ENCODE measurements around the gene FKBP4. TPM values are rescaled to one million over a fixed set of nuclear protein-coding genes. Genes with fewer than 3 reads are reported as not detected.

FKBP4 gene
- polyA plus RNA-seq, 3 donors, result 25.3 to 35.7 (median 33.6) TPM

DNA sequence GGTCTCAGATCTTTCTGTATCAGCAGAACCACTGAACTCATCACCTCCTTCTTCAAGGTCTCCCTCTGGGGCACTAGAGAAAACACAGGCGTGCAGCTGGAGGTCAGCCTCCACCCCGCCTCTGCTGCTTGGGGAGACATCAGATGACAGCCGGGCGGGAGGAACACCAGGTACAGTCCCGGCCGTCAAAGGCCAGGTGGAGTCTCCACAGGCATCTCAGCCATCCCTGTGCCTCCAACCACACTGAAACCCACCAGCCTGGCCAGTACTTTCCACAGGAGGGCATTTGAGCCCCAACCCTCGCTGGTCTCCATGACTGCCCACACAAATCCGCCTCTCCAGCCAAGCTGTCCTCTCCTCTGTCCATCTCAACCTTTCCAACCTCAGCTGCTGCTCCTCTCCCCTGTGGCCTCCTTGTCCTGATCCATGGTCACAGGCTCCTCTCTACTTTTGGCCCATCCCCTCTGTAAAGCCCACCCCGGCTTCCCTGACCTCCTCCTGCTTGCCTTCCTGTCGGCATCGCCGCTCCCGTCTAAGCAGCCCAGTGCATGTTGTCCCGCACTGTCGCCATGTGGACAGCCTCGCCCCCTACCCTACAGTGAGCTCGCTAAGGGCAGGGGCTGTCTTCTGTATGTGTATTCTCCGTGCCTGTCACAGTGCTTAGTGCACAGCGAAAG is 21.4 kb upstream of the FKBP4 start:
- WGBS, 3 donors, result 79 to 83% (median 82%) methylated on average over 19 of the region's 19 CpGs

DNA sequence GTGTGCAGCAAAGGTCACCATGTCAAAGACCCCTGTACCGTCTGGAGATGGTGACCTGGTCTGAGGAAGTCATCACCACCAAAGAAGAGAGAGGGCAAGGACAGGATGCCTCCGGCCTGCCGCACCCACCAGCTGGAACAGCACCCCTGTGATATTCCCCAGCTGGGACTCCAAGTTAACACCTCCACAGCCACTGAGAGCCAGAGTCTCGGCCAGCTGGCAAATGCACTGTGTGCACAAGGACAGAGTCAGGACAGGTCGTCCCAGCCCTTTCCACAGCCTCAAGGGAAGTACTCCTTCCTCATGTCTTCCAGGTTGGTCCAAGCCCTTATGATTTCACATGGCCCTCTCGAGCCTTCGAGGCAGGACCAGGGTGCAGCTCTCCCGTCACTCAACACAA is 19.3 kb upstream of the FKBP4 start:
- no peak overlapping the region for H3K27ac ChIP-seq (ENCODE audit: low read depth, low read length)
- WGBS, 3 donors, result 46 to 80% (median 77%) methylated on average over 8 of the region's 8 CpGs

More for the DNA sequence above, 21.4 kb upstream of the FKBP4 start:
- H3K27ac ChIP-seq (ENCODE audit: low read depth, low read length), result no peak overlapping the region

DNA sequence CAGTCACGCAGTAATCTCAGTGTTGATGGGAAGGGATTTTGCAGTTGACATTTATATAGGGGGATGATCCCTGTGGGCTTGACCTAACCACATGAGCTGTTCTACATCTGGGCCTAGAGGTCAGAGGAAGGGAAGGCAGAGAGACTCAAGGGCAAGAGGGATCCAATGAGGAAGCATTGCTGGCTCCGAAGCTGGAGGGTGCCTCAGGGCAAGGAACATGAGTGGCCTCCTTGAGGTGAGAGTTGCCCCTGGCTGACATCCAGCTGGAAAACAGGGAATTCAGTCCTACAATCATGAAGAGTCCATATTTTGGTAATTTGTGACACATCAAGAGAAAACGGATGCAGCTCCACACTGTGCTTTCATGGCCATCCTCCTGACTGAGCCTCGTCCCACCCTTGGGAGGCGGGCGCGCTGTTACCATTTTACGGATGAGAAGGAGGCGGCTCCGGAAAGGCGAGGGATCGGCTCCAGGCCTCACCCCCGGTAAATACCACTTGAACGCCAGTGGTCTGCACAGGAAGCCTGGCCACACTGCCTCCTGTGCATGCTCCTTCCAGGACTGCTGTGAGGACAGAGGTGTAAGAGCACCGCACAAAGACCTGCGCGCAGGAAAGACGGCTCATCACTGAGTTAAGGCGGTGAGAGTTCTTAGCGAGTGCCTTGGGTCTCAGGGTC is 18.5 kb upstream of the FKBP4 start:
- WGBS, 3 donors, result 86 to 91% (median 89%) methylated on average over 20 of the region's 20 CpGs
- no peak overlapping the region for H3K27ac ChIP-seq (ENCODE audit: low read depth, low read length)

DNA sequence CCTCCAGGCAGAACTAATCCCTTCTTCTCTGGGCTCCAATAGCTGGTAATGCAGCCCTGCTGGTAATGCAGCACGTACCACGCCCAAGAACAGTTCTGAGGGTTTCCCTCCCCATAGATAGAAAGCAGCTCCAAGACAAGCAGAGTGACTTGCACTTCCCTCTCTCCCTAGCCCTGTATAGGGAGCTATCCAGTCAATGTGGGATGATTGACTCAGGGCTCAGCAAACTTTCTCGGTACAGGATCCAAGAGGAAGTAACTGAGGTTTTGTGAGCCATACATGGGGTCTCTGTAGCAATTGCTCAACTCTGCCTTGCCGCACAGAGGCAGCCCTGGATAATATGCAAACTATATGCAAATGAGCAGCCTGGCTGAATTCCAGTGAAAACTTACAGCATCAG is 15.5 kb upstream of the FKBP4 start:
- H3K27ac ChIP-seq (ENCODE audit: low read depth, low read length), result no peak overlapping the region
- WGBS, 3 donors, result 59 to 79% (median 71%) methylated on average over 4 of the region's 4 CpGs

DNA sequence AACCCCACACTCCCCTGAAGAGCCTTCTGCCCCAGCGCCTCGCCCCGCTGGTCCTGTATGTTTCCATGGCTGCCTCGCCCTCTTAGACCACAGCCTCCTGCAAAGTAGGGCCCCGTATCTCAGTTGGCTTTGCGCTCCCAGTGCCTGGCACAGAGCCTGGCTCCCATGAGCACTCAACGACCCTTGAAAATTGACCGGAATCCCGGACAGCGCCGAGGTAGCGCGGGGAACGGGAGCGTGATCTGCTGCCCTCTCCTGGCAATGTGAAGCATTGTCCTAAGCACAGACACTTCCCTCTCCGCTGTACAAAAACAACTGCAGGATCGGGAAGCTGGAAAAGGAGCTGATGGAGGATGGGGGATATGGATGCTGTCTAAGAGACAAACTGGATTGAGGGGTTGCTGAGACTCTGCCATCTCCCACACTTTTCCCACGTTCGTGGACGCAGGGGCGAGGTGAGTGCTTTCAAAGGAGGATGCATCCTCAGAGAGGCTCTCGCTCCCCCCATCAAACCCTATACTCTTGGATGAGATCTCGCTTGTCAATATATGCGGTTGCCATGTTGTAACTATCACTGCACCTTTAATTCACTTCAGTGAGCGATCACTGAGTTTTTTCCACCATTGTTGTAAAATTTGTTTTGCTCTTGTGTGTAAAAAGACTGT is 10.7 kb upstream of the FKBP4 start:
- WGBS, 3 donors, result 11 to 14% (median 12%) methylated on average over 25 of the region's 25 CpGs
- no peak overlapping the region for H3K27ac ChIP-seq (ENCODE audit: low read depth, low read length)

DNA sequence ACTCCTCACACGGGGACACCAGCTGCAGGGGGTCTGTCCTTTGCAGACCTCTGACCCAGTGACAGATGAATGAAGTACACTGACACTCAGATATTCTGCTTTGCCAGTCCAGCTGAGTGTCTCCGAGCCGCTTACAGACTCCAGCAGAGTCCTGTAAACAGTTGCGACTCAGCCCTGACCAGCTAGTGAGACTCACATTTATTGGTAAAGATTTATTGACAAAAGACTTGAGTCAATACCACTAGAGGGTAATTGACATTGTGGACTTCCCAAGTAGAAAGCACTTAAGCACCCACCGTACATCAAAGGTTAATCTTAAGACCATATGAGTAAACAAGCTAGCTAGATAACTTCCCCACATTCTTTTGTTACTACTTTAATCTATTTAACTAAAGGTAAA is 9.8 kb upstream of the FKBP4 start:
- 33 to 79% (median 70%) methylated on average over 5 of the region's 5 CpGs for WGBS, 3 donors
- H3K27ac ChIP-seq (ENCODE audit: low read depth, low read length), result no peak overlapping the region

DNA sequence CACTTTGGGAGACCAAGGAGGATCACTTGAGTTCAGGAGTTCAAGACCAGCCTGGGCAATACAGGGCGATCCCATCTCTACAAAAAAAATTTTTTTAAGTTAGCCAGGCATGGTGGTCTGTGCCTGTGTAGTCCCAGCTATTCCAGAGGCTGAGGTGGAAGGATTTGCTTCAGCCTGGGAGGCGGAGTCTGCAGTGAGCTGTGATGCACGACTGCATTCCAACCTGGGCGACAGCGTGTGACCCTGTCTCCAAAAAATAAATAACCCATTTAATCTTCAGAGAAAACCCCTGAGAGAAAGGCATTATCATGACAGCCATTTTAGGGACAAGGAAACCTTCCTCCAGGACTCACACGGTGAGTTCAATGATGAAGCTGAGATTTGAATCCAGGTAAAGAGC is 3.7 kb upstream of the FKBP4 start:
- WGBS, 3 donors, result 68 to 86% (median 84%) methylated on average over 6 of the region's 6 CpGs

DNA sequence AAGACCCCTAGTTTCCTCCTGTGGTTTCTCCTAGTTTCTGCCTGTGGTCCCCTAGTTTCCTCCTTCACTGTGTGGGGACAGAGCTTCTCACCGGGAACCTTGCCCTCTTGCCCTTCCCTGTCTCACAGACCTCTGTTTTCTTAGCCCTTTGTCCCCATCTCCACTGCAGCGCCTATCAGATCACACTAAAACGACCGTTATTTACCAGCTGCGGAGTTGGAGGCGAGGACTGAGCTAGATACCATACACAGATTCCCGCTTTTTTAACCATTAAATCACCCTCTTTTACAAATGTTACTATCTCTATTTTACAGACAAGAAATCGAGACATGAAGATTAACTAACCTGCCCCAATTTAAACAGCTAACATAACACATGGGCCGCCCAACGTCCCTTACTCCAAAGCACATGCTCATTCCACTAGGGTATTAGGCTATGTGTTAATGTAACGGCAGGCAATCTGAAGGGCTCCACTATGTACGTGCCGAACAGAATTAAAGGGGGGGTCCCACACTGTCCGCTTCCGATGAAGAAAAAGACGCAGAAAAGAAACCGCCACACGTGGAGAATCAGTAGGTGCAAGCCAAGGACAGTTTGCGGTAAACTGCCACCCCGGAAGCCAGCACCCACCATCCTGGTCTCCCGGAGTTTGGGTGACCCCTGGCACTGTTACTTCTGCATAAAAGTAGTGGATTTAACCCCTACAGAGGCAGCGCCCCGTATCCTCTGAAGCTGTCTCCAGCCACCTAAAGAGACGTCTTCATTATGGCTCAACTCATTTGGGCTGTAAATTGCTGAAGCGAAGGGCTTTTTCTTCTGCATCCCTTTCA is 1.9 kb upstream of the FKBP4 start:
- WGBS, 3 donors, result 74 to 76% (median 74%) methylated on average over 25 of the region's 25 CpGs
- H3K27ac ChIP-seq (ENCODE audit: low read depth, low read length), result no peak overlapping the region

More for the DNA sequence above, 3.7 kb upstream of the FKBP4 start:
- no peak overlapping the region for H3K27ac ChIP-seq (ENCODE audit: low read depth, low read length)

DNA sequence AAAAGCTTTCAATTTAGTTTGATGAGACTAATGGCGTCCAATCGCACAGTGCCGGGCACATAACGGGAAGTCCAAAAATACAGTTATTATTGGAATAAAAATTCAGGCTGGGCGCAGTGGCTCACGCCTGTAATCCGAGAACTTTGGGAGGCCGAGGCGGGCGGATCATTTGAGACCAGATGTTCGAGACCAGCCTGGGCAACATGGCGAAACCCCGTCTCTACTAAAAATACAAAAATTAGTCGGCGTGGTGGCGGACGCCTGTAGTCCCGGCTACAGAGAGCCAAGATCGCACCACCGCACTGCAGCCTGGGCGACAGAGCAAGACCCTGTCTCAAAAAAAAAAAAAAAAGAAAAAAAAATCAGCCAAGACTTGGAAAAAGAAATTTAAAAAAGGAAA is 1.2 kb upstream of the FKBP4 start:
- 93 to 94% (median 93%) methylated on average over 21 of the region's 21 CpGs for WGBS, 3 donors
- H3K27ac ChIP-seq (ENCODE audit: low read depth, low read length), result no peak overlapping the region

DNA sequence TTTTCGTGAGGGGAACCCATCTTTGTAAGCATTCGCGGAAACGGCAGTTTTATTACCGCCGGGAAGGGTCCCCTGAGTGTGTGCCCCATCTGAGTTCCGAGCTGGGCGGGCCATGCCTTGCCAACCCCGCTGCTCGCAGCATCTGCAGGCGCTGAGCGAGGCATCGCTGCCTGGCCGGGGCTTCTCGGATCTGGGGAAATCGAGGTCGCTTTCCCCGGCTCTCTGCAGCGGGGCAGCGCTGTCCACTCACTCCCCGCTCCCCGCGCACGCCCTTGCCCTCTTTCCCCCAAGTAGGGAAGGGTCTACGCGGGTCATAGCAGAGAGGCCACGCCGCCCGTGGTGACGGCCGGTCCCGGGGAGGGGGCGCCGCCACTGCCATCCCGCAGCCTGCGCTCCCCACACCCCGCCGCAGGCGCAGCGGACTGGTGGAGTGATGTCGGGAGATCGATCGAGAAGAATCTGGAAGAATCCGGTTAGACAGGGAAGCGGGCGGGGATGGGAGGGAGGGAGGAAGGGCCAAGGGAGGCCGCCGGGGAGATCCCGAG is 507 bp upstream of the FKBP4 start:
- H3K27ac ChIP-seq (ENCODE audit: low read depth, low read length), result no peak overlapping the region
- WGBS, 3 donors, result 2 to 7% (median 3%) methylated on average over 49 of the region's 49 CpGs

DNA sequence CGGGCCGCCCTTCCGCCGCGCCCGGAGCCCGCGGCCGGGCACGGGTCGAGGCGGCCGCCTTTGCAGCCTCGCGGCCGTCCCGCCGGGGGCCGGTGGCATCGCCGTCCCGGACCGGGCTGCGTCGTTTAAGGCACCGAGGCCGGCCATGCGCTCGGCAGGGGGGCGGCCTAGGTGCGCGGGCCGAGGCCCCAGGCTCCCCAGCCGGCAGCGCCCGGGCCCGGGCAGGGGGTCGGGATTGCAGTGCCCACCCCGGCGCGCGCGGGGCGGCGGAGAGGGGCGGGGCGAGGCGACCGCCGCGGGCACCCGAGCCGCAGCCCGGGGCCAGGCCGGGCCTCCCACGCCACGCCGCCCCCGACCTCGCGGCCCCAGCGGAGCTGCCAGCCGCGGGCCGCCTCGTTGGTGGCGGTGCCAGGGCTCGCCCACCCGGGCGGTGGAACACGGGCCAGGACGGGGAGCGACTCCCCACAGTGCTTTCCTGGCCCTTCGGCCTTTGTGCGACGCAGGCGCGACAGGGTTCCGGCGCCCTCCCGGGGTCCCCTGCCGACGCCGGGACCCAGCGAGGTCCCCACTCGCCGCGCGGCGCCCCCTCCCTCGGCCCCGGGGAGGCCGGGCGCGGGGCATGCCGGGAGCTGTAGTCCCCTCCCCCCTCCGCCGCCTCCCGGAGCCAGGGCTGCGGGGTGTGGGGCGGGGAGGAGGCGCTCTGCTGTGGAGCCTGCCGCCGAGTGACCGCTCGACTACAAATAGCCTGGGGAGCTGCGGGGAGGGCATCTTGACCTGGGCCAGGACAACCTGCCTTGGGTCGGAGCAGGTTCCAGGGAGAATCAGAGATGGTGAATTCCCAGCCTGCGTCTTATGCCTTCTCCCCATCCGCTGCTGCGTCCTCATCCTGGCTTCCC is 769 bp downstream of the FKBP4 start:
- no peak overlapping the region for H3K27ac ChIP-seq (ENCODE audit: low read depth, low read length)
- 0 to 1% (median 1%) methylated on average over 67 to 111 of the region's 111 CpGs for whole genome bisulfite sequencing, 3 donors

DNA sequence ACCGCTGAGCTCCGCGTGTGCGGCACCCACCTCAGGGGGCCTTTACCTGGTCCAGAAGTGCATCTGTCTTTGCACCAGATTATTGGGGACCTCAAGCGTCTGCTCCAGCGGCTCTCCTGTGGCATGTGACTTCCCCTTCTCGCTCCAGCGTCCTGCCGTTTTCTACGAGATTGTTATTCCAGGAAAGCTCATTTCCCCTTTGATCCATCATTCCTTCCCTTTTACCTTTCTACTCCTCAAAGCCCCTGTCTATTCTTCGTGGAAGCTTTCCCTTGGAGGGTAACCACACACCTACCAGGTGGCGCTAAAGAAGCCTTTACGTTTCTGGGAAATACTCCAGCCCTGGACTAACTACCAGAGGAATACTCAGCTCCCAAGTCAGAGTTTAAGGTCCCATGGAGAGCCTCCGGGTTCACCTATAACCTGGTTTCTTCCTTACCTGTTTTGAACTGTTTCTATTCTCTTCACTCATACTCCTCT is 1.5 kb downstream of the FKBP4 start:
- H3K27ac ChIP-seq (ENCODE audit: low read depth, low read length), result no peak overlapping the region
- WGBS, 3 donors, result 2 to 4% (median 3%) methylated on average over 14 of the region's 14 CpGs

DNA sequence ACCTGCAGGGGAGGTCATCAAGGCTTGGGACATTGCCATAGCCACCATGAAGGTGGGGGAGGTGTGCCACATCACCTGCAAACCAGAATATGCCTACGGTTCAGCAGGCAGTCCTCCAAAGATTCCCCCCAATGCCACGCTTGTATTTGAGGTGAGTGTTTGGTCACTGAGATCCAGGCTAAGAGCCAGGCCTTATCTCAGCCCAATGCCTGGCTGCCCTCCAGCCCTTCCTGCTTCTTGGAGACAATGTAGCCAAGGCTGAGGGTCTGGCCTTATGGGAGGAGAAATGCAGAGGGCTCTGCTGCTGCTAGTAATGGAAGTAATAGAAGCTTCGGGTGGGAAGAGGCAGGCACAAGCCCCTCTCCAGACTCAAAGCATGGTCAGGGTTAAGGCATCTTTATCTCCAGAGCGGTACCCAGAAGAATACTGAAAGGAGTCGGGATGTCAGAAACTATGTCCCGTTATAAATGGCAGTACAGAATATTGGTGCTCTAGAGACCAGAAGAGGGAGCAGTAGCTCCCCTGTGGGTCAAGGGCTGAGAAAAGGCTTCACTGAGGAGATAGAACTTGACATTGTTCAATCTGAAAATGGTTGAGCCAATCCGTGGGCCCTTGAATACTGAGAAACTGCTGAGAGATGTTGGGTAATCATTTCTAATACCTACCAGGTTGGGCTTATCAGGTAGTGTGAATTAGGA is 3.1 kb downstream of the FKBP4 start:
- H3K27ac ChIP-seq (ENCODE audit: low read depth, low read length), result no peak overlapping the region

DNA sequence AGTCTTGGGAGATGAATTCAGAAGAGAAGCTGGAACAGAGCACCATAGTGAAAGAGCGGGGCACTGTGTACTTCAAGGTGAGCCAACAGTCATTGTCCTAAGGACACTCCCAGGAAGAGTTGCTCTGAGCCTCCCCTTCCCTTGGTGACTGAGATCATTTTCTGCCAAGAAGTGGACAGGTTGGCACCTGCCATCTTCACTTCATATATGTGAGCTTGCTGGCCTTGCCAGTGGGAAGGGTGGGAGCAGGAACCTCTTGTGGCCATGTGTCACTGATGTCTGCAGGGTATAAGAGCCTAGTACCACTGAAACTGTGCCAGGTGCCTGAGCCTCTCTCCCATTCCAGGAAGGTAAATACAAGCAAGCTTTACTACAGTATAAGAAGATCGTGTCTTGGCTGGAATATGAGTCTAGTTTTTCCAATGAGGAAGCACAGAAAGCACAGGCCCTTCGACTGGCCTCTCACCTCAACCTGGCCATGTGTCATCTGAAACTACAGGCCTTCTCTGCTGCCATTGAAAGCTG is 5.3 kb downstream of the FKBP4 start:
- H3K27ac ChIP-seq (ENCODE audit: low read depth, low read length), result no peak overlapping the region
- WGBS, 3 donors, result 78 to 93% (median 90%) methylated on average over 3 of the region's 3 CpGs

More for the DNA sequence above, 3.1 kb downstream of the FKBP4 start:
- 54 to 74% (median 66%) methylated on average over 7 of the region's 7 CpGs for WGBS, 3 donors

DNA sequence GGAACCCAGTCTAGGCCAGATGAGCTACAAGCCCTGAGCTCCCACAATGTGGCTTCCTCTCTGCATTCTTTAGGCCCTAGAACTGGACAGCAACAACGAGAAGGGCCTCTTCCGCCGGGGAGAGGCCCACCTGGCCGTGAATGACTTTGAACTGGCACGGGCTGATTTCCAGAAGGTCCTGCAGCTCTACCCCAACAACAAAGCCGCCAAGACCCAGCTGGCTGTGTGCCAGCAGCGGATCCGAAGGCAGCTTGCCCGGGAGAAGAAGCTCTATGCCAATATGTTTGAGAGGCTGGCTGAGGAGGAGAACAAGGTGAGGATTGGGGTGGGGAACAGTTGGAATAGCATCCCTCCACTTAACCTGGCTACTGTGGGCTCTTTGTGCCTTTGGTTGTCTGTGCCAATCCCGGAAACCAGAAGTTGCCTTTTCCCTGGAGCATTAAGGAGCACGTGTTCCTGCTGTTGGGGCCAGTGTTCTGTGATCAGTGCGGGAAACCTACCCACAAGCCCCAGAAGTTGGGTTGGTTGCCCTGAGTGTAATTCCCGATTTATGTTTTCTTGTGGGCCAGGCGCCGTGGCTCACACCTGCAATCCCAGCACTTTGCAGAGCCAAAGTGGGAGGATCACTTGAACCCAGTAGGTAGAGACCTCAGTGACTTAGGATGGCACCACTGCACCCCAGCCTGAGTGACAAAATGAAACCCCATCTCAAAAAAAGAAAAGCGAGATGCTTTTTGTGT is 6.4 kb downstream of the FKBP4 start:
- 59 to 75% (median 59%) methylated on average over 16 of the region's 16 CpGs for WGBS, 3 donors
- H3K27ac ChIP-seq (ENCODE audit: low read depth, low read length), result no peak overlapping the region
